Stimulated activated CD4-positive, alpha-beta T cell treated with anti-CD3 and anti-CD28 coated beads, Interleukin-15, amount 100 ng/mL, for 48 hours (primary cell): ENCODE measurements around the gene TSPOAP1.

Experiments used
- DNase-seq, 2 donors: peaks; one replicate each; pipeline ENCODE4 v3.0.0-alpha.2; 2020; ENCODE audit warnings: low read depth in 2 of 2

The TSPOAP1 gene, protein sequence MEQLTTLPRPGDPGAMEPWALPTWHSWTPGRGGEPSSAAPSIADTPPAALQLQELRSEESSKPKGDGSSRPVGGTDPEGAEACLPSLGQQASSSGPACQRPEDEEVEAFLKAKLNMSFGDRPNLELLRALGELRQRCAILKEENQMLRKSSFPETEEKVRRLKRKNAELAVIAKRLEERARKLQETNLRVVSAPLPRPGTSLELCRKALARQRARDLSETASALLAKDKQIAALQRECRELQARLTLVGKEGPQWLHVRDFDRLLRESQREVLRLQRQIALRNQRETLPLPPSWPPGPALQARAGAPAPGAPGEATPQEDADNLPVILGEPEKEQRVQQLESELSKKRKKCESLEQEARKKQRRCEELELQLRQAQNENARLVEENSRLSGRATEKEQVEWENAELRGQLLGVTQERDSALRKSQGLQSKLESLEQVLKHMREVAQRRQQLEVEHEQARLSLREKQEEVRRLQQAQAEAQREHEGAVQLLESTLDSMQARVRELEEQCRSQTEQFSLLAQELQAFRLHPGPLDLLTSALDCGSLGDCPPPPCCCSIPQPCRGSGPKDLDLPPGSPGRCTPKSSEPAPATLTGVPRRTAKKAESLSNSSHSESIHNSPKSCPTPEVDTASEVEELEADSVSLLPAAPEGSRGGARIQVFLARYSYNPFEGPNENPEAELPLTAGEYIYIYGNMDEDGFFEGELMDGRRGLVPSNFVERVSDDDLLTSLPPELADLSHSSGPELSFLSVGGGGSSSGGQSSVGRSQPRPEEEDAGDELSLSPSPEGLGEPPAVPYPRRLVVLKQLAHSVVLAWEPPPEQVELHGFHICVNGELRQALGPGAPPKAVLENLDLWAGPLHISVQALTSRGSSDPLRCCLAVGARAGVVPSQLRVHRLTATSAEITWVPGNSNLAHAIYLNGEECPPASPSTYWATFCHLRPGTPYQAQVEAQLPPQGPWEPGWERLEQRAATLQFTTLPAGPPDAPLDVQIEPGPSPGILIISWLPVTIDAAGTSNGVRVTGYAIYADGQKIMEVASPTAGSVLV (N-terminal part only)

DNA sequence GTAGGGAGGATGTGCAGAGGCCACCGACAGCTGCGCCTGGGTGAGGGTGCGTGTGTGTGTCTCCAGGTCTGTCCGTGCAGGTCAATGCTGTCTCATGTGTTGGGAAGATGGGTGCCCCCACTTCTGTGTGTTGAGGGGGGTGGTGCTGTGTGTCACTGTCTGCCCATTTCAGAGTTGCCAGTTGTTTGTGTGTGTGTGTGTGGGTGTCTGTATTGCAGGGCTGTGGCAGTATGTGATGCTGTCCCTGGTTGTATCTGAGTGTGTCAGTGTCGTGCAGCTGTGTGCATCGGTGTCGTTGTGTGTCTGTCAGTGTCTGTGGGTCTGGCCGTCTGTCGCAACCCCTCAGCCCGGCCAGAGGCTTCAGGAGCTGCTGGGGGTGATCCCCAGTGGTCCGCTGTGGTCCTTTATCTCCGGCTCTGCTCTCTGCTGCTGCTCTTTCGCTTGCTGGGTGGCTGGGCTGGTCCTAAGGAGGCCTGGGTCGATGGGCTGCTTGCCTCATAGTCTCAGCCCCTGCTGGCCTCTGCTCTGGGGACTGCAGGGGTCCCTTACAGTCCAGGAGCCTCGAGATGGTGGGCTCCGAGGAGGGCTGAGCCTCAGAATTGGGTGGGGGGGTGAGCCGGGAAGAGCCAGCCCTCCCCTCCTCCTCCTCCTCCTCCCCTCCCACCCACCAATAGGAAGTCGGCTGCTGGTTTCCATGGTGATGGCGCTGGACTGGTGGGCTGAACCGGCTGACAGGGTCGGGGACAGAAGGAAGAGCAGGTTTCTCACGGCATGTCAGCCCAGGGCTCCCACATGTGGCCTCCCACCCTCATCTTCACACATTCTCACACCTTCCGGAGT, at the start of gene TSPOAP1:
TSS of gene TSPOAP1 (minus strand) at position 601 of the 840 bp plus-strand sequence. CDS start 875 bp downstream, outside the sequence.
- peak; percentile 86 for DNase-seq

DNA sequence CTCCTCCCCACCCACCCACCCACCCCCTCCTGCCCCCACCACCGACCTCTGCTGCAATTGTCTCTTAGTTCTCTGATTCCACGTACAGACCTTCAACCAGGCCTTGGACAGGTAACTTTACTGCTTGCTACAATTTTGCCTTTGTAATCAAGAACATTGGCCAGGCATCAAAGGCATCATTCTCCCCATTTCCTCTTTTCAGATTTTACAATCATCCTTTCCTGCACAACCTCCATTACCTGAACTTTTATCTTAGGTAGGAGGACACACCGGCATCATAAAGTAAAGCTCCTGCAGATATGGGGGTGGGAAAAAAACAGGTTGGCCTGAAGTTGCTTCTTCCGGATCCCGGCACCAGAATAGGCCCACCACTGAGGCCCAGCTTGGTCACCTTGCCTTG, 49.1 kb upstream of the TSPOAP1 start:
- no peak for DNase-seq

DNA sequence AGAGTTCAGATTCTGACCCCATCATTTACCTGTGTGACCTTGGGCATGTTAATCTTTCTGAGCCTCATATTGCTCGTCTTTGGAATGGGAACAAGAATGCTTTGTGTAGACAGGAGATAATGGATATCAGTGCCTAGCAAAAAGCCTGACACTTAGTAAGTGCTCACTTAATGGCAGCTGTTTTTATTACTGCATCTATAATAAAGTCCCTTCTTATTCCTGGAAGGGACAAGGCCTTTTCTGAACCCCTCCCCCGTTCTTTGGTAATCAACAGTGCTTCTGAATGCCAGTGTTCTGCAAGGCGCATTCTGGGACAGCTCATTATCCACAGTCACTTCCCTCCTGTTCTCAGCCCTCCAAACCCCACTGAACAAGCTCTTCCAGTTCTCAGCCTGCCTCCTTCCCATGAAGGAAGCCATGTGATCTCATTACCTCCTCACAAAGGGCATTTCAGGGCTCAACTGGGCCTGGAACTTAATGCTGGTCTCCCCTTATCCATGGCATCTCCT, 48.6 kb upstream of the TSPOAP1 start:
- DNase-seq: no peak

DNA sequence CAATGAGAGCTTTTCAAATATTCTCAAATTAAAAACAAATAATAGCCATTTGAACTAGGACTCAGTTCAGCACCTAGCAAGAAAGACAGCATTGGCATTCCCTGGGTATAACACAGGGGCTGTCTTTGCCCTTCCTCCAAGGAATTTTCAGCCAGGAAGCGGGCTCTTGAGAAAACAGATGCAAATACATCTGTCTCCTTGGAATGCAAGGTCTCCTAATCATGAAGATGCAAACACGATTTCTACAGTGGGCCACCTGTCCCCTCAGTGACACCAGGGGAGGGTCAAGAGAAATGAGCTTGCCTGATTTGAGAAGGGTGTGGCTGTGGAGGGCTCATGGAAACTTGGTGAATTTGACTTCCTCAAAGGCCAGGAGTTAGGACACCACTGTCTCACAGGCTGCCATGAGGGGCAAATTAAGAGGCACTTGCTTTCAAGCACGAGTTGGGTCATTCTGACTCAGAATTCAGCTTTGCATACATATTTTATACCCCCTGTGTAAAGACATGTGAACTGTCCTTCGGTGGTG, 47.9 kb upstream of the TSPOAP1 start:
- DNase-seq: no peak

DNA sequence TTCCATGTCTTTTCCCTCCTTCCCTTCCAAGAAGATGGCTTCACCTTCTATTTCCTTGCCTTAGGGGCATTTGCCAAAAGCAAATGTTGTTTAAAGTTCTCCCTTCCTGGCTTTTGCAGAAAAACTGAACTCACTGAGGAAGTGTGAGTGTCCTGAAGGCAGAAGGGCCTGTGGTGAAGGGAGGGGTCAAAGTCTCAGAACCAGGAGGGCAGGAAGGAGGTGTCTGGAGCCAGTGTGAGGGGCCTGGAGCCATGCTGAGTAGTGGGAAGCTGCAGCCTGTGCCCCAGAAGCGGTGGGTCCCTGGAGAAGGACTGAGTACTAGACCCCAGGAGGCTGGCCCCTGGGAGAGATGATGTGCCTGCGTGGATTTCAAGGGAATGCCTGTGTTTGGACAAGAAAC, 47.2 kb upstream of the TSPOAP1 start:
- DNase-seq: no peak

DNA sequence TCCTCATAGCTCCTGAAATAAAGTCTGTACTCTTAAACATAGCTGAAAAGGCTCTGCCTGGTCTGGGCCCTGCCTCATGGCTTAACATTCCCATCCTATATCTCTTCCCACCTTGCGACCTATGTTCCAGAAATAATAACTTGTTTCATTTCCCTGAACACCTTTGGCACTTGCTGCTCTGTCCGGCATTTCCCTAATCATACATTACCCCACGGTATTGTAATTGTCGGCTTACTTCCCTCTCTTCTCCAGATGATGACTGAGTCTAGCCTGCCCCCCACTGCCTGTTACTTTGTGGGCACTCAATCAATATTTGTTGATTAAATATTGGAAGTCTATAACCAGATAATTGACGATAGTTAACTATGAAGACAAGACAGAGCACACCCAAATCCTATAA, 46.7 kb upstream of the TSPOAP1 start:
- DNase-seq: no peak

DNA sequence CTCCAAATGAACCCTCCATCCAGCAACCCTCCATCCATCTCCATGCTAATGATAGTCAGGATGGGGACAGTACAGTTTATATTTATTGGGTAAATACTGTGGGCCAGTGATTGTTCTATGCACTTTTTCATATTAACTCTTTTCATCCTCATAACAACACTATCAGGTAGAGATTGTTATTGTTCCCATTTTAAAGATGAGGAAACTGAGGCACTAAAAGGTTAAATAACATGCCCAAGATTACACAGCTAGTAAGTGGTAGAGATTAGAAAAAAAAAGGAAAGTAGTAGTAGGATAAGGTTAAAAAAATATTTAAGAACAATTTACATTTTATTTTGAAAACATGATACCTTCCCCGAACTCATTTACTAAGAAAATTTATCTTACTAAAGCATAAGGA, 45.3 kb upstream of the TSPOAP1 start:
- no peak for DNase-seq

DNA sequence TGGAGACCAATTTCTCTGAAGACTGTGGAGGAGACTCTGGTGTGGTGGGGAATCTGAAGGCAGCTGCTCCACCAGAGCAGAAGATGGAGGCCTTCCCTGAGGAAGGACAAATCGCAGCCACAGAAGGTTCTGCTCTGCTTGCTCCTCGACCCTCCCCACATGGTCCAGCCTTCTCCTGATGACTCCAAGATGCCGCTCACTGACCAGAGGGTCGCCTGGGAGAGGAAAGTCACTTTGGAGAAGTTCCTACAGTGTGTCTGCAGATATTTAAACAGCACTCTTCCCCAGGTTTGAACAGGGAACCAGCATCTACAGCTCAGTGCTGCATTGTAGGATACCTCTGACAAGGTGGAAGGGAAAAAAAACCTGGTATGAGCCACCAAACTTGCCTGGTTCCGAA, 44.4 kb upstream of the TSPOAP1 start:
- DNase-seq: no peak

DNA sequence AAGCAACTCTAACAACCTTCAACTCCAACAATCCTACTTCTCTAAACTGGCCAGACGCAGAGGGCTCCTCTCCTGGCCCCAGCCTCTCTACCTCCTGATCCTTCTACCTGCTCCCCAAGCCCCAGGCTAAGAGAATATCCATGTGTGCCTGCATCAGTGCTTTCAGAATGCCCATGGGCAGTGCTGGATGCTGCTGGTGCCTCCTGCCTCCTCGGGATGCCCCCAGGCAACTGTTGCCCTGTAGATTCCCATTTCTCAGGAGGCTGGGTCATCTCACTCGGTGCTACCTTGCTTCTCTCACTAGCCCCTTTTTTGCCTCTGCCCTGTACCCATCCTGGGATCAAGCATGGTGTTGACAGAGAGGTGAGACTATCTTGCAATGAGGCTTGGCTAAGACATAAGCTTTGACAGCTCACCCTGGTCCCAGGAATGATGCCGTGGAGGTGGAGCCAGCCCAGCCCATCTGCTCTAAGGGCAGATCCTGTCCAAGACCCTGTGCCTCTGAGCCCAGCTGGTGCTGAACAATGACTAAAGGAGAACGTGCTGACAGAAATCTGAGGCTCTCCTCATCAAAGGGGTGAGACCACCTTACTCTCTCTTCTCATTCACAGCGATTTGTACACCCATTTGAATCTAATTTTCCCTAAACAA, 42.8 kb upstream of the TSPOAP1 start:
- DNase-seq: no peak

DNA sequence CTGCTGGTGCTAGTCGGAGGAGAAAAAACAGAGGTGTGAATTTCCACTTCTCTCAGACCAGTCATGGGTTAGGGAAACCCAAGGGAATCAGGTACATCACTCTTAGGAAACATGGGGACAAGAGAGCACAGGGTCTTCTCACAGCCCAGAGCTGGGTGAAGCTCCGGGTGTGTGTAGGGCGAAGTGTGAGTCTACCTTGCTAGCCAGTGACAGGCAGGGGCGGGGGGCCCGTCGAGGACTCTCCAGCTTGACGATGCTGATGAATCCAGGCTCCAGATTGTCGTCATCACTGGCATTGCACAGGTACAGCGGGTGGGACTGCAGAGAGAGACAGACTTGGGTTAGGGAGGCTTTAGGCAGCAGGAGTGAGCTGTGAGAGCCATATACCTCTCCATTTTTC, 42.1 kb upstream of the TSPOAP1 start:
- no peak for DNase-seq

DNA sequence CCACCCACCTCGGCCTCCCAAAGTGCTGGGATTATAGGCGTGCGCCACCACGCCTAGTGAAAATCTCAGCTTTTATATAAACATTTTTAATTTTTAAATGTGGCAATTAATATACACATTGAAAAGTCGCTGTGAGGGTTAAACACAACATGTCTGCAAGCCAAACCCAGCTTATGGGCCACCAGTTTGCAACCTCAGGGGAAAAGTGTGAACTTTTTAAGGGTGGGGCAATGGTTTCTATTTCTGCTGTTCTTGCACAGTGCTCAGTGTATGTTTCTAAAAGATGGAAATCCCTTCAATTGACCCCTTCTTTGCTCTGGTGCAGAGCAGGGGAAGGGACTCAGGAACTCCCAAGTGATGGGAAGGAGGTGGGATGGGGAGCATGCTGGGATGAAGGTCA, 41.7 kb upstream of the TSPOAP1 start:
- DNase-seq: no peak

DNA sequence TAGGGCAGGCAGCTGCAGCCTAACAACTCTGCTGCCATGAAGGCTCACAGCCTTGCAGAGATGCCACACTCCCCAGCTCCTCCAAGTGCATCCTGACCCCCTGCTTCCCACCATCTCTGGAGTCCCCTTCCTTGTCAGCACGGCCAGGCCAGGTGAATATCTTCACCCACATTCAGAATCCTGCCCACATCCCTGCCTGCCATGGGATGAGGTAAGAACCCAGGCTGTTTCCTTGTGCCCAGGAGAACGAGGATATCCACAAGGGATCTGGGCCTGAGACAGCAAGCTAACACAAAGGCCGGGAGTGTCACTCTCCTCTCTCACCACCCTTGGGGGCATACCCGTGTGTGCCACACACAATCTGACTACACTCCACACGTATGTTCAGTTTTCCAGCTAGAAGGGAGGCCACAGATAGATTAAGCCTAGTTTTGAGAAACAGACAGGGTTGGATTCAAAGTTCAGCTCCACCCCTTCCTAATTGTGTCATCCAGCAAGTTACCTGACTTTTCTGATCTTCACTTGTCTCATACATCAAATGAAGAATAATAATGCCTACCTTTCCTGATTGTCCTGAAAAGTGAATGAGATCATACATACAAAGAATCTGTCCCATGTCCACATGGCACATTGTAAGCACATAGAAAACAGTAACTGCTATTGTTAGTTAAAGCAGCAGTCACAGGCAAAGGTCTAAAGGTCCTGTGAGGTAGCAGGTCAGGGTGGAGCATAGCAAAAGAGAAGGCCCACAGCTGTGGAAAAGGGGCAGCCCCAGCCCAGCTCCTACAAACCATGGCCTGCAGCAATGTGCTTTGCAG, 40.8 kb upstream of the TSPOAP1 start:
- no peak for DNase-seq

DNA sequence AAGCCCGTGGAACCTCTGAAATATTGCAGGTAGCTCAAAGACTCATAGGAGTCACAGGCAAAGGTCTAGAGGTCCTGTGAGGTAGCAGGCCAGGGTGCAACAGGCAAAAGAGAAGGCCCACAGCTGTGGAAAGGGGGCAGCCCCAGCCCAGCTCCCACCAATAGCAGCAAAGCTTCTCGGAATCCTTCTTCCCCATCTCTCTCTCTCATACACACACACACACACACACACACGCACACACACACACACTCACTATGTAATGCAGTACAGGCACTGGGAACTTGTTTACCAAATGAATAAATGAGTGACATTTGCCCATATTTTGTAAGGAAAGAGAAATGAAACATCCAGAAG, 40.2 kb upstream of the TSPOAP1 start:
- DNase-seq: no peak

DNA sequence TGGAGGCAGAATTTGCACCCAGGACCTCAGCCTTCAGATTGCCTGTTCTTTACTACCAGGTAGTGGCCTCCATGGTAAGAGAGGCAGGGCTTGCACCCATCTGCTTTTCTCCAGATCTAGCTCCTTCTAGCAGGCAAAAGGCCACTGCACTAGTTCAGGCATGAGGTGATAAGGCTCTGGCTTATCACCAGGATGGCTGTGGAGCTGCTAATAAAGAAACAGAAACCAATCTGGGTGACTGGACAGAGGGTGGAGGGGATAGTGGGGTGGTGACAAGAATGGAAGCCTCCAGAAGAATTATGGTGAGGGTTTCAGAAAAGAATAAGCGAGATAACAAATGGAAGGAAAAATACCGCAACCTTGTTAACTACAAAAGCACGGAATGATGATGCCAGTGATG, 38.9 kb upstream of the TSPOAP1 start:
- DNase-seq: no peak

DNA sequence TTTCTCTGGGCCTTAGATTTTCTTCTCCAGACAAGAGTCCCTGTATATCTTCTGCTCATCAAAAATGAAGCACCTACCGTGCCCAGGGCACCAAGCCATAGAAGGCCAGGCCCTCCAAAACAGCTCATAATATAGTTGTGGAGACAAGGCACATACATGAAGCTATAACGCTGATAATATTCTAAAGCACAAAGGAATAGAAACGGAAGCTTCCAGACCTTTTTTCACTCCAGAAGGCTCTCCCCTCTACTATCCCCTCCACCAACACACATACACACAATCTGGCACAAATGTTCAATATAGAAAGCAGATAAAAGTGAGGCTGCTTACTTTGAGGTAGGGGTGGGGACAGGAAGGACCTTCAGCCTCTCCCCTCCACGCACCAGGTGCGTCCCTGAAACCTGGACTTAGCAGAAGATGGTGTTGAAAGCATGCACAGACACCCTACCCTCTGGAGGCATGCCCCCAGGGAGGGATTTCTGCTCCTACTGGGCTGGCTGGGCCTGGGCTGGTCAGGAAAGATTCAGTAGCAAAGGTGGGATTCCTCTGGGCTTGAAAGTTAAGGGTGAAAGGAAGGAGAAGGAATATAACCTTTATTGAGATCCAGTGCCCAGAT, 37.5 kb upstream of the TSPOAP1 start:
- DNase-seq: no peak

DNA sequence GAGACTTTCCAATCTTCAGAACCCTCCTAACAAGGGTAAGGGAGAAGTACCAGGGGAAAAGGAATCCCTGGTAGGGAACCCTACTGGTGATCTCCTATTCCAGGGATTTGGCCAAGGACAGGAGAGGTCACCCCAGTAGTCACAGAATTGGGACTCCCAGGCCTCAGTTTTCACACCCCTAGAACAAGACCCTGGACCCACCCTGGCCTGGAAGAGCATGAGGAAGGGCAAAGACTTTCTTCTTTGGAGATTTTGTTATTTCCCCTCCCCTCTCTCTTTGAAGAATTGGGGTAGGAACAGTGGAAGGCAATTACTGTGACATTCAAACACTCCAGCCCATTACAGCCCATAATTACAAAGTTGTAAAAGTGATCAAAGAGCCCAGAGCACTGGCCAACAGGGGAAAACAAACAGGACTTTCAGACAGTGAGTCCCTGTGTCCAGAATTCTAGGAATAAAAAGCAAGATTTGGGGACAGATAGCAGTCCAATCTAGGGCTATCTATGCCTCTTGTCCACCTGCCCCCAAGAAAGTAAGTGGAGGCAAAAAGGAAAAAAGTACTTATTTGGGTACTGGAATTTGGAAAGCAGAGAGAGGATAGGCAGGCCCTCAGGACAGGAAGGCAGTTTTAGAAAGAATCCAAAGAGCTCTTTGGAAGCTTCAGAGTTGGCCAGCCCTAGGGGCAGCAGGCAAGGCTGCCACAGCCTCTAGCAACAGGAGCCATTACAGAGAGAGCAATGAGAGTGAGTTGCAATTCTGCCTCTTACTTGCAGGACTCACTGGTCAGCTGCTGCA, 36.8 kb upstream of the TSPOAP1 start:
- DNase-seq: no peak

DNA sequence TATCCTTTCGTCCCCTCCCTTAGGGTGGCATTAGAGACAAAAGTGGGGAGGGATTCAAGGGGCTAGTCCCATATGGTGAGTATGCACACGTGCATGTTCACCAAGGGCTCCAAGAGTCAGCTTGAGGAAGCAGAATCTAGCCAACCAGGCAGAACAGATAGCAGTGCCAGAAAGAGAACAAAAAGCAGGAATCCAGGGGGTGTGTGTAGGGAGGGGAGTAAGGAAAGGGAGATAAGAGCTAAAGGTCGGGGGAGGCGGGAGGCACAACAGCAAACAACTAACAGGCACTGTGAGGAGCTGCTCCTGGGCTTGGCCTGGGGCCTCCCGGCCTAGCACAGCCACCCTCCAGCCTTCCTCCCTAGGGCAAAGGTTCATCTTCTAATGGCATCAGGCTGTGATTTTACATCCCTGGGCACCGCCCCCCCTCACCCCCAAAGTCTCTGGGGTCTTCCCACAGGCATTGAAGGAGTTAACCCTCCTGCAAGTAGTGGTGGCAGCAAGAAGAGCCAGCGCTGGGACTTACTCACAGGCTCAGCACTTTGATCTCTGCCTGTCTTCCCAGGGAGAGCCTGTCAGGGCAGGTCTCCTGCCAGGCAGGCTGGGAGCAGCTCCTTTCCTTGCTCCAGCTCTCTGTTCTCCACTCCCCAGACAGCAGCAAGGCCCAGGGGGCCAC, 35.8 kb upstream of the TSPOAP1 start:
- DNase-seq: no peak
